ENCODE results near the gene ADGRL4. TPM values are rescaled to one million over a fixed set of nuclear protein-coding genes. Genes with fewer than 3 reads are reported as not detected.
"Not testable (repeated sequence)": the region's sequence is repeated elsewhere in the genome, so short reads cannot be mapped to it uniquely, and the experiment has no call there.

Gene ADGRL4
- total RNA-seq, 4 donors from 2014 or later: 7.6 to 26.5 (median 22.4) TPM

DNA sequence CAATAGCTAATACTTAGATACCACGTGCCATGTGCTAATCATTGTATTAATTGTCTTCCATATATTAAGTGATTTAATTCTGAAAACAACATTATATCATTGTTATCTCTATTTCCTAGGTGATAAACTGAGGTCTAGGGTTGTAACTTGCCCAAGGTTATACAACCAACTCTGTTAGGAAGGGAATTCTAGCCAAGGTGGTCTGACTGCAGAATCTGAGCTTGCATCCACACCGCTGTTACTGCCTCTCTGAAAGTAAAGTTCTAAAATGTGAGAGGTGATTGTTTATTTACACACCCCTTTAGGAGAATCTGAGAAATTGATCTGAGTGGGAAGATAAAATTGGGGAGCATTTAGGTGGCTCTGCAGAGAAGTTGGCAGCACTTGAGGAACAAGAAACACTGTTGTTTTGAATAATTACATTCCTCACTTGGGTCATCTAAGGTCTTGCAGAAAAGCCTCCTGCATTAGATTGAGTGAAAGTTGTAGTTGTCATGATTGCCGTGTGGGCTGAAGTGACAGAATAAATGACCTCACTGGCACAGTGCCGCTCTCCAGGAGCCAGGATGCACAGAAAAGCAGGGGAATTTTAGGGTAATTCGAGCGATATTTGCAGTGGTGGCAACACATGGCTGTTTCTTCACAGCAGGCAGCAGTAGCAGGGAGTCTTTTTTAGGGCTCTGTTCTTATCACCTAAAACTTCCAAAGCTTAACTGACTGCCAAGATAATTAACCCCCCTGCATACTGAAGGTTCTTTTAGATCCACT is 121.7 kb downstream of the ADGRL4 start:
- DNase-seq: peak; percentile 42 to 43
- intact Hi-C loops (cut with DNase I): no loop called here
- Histone ChIP-seq H3K9me3 (no peaks in the 10 kb centered on the region), H3K36me3 (no peaks in the 10 kb centered on the region), H3K4me1 (peaks cover 8 to 9% of the 10 kb centered on the region in 2 donors), H3K4me3 (replicated peaks in 1 of 3) (no peak overlapping the region), H3K27ac (no peak overlapping the region), H3K27me3 (no peaks in the 10 kb centered on the region)
- WGBS, 2 donors: 20 to 30% methylated on average over 6 of the region's 6 CpGs
- TF ChIP-seq POLR2A (IDR thresholded peaks at IDR 0.05): no peak
- TF ChIP-seq, protein P1, sequence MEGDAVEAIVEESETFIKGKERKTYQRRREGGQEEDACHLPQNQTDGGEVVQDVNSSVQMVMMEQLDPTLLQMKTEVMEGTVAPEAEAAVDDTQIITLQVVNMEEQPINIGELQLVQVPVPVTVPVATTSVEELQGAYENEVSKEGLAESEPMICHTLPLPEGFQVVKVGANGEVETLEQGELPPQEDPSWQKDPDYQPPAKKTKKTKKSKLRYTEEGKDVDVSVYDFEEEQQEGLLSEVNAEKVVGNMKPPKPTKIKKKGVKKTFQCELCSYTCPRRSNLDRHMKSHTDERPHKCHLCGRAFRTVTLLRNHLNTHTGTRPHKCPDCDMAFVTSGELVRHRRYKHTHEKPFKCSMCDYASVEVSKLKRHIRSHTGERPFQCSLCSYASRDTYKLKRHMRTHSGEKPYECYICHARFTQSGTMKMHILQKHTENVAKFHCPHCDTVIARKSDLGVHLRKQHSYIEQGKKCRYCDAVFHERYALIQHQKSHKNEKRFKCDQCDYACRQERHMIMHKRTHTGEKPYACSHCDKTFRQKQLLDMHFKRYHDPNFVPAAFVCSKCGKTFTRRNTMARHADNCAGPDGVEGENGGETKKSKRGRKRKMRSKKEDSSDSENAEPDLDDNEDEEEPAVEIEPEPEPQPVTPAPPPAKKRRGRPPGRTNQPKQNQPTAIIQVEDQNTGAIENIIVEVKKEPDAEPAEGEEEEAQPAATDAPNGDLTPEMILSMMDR (IDR thresholded peaks at IDR 0.05): no peak

DNA sequence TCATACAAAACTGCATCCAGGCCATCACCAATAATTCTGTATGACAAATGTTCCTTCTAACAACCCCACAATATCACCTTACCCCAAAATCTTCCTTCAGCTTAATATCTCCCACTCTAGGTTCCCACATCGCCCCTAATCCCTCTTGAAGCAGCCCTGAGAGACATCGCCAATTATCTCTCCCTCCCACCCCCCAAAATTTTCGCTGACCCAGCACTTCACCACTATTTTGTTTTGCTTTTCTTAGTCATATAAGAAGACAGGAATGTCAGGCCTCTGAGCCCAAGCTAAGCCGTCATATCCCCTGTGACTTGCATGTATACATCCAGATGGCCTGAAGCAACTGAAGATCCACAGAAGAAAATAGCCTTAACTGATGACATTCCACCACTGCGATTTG is 126.3 kb downstream of the ADGRL4 start:
- no peak for DNase-seq
- Histone ChIP-seq H3K36me3 (no peaks in the 10 kb centered on the region), H3K27me3 (no peaks in the 10 kb centered on the region), H3K9me3 (no peaks in the 10 kb centered on the region), H3K27ac (no peak overlapping the region), H3K4me3 (replicated peaks in 1 of 3) (no peak overlapping the region), H3K4me1 (peaks cover 8 to 9% of the 10 kb centered on the region in 2 donors)
- TF ChIP-seq POLR2A (IDR thresholded peaks at IDR 0.05): no peak
- TF ChIP-seq, protein P1 (IDR thresholded peaks at IDR 0.05): no peak
- 88 to 89% methylated on average over 5 of the region's 5 CpGs for WGBS, 2 donors
- intact Hi-C loops (cut with DNase I): no loop called here

DNA sequence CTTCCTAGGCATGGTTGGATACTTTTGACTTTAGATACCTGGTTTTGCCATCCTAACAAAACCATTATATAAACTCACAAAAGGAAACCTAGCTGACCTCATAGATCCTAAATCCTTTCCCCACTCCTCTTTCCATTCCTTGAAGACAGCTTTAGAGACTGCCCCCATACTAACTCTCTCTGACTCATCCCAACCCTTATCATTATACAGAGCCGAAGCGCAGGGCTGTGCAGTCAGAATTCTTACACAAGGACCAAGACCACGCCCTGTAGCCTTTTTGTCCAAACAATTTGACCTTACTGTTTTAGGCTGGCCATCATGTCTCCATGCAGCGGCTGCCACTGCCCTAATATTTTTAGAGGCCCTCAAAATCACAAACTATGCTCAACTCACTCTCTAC is 130.5 kb downstream of the ADGRL4 start:
- H3K9me3 ChIP-seq; H3K27me3 ChIP-seq; H3K4me1 ChIP-seq; intact Hi-C loops (cut with DNase I); H3K4me3 ChIP-seq (replicated peaks in 1 of 3); H3K36me3 ChIP-seq; H3K27ac ChIP-seq; DNase-seq: not testable (repeated sequence)
- WGBS, 2 donors: 92 to 96% methylated on average over 4 of the region's 4 CpGs

DNA sequence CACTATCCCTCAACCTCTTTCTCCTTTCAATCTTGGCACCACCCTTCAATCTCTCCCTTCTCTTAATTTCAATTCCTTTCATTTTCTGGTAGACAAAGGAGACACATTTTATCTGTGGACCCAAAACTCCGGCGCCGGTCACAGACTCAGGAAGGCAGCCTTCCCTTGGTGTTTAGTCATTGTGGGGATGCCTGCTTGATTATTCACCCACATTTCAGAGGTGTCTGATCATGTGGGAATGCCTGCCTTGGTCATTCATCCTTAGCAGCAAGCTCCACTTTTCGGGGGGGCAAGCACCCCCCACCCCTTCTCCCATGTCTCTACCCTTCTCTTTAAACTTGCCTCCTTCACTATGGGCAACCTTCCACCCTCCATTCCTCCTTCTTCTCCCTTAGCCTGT is 133.7 kb downstream of the ADGRL4 start:
- intact Hi-C loops (cut with DNase I); DNase-seq; H3K27ac ChIP-seq; H3K36me3 ChIP-seq; H3K9me3 ChIP-seq; H3K4me3 ChIP-seq (replicated peaks in 1 of 3); H3K4me1 ChIP-seq; H3K27me3 ChIP-seq: not testable (repeated sequence)
- WGBS, 2 donors: 89 to 94% methylated on average over 4 of the region's 4 CpGs

DNA sequence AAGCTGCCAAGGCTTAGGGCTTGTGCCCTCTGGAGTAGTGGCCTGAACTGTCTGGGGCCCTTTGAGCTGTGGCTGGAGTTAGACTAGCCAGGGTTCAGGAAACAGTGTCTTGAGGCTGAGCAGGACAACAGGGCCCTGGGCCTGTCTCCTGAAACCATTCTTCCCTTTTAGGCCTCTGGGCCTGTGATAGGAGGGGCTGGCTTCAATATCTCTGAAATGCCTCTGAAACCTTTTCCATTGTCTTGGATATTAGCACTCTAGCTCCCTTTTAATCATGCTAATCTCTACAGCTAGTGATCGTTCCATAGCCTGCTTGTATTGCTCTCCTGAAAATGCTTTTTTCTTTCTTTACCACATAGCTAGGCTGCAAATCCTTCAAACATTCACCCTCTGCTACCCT is 135.3 kb downstream of the ADGRL4 start:
- H3K4me1 ChIP-seq: no peaks in the 10 kb centered on the region
- no peaks in the 10 kb centered on the region for H3K9me3 ChIP-seq
- TF ChIP-seq, protein P1 (IDR thresholded peaks at IDR 0.05): no peak
- TF ChIP-seq POLR2A (IDR thresholded peaks at IDR 0.05): no peak
- no peak for DNase-seq
- no peak overlapping the region for H3K4me3 ChIP-seq (replicated peaks in 1 of 3)
- no peaks in the 10 kb centered on the region for H3K36me3 ChIP-seq
- 88 to 97% methylated on average over 1 of the region's 1 CpG for WGBS, 2 donors
- no peak overlapping the region for H3K27ac ChIP-seq
- intact Hi-C loops (cut with DNase I): no loop called here
- no peaks in the 10 kb centered on the region for H3K27me3 ChIP-seq

DNA sequence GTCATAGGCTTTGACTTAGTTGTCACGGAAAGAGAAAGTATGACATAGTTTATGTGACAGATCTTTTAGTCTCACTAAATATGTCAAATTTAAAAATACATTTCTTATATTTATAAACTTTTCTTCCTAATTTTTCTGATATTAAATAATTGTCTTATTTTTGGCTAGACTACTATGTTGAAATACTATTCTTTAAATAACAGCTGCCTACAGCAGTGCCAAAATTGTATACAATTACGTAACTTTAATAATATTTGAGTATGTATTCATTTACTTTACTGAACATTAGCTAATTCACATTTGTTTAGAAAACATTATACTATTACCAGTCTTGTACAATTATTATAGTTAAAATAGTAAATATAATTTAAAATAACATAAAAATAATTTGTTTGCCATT is 137.4 kb downstream of the ADGRL4 start:
- Histone ChIP-seq H3K4me1 (no peaks in the 10 kb centered on the region), H3K4me3 (replicated peaks in 1 of 3) (no peak overlapping the region), H3K27ac (no peak overlapping the region), H3K27me3 (no peaks in the 10 kb centered on the region), H3K36me3 (no peaks in the 10 kb centered on the region), H3K9me3 (no peaks in the 10 kb centered on the region)
- 87 to 90% methylated on average over 2 of the region's 2 CpGs for WGBS, 2 donors
- TF ChIP-seq, protein P1 (IDR thresholded peaks at IDR 0.05): no peak
- no peak for TF ChIP-seq POLR2A (IDR thresholded peaks at IDR 0.05)
- intact Hi-C loops (cut with DNase I): no loop called here
- DNase-seq: no peak

All from thyroid gland (tissue), 4 donors.